H1 (cell line): ENCODE measurements around the gene PHKA2. TPM values are rescaled to one million over a fixed set of nuclear protein-coding genes. Genes with fewer than 3 reads are reported as not detected.

Source experiments
- CTCF ChIA-PET: fragments of 300-600 bp; sonication (Branson Sonifier 250); formaldehyde crosslinking; loops from one replicate; lab custom pipeline; 2021; ENCODE audit not compliant: partially characterized antibody; lab: Charles Lee
- POLR2A ChIA-PET: fragments of 300-600 bp; sonication (Branson Sonifier 250); formaldehyde crosslinking; loops from one replicate; lab custom pipeline; 2021; ENCODE audit warnings: inconsistent platforms; ENCODE audit not compliant: partially characterized antibody; lab: Charles Lee
- DNase-seq, 2 experiments: peaks; one replicate each; pipeline versions ENCODE4 v3.0.0 to v3.0.0-alpha.2; 2010 to 2022; ENCODE audit warnings: low spot score in 2 of 2, low read depth in 1 of 2, mixed read lengths in 1 of 2
- FAIRE-seq: peaks from 2 replicates; lab custom pipeline; 2011; peaks lifted over from hg19 to GRCh38; lab: Jason Lieb, UNC
- H2AFZ ChIP-seq: 2 replicates; pipeline ENCODE4 v1.8.1; 2012; ENCODE audit warnings: low read length, inconsistent platforms
- H2AK5ac ChIP-seq: 2 replicates; pipeline ENCODE4 v1.6.1; 2013; ENCODE audit warnings: low read depth, low read length
- H2BK120ac ChIP-seq: replicated peaks from 2 replicates; pipeline ENCODE3; 2013; ENCODE audit warnings: low read depth, low read length, inconsistent platforms
- H2BK12ac ChIP-seq: 2 replicates; pipeline ENCODE4 v1.6.1; 2013; ENCODE audit warnings: low read depth, low read length
- H2BK15ac ChIP-seq: 2 replicates; pipeline ENCODE4 v1.6.1; 2013; ENCODE audit warnings: low read length
- H2BK20ac ChIP-seq: 2 replicates; pipeline ENCODE4 v1.6.1; 2013; ENCODE audit warnings: low read length
- H2BK5ac ChIP-seq: 2 replicates; pipeline ENCODE4 v1.6.1; 2013; ENCODE audit warnings: low read depth, low read length
- H3K14ac ChIP-seq: 2 replicates; pipeline ENCODE4 v1.6.1; 2013; ENCODE audit warnings: inconsistent platforms; ENCODE audit not compliant: insufficient read length
- H3K18ac ChIP-seq: 2 replicates; pipeline ENCODE4 v1.6.1; 2013; ENCODE audit warnings: low read length; ENCODE audit errors: extremely low read depth
- H3K23ac ChIP-seq: 2 replicates; pipeline ENCODE4 v1.6.1; 2013; ENCODE audit warnings: inconsistent platforms; ENCODE audit not compliant: insufficient read length
- H3K23me2 ChIP-seq: 2 replicates; pipeline ENCODE4 v1.6.1; 2013; ENCODE audit warnings: low read depth, low read length
- H3K27ac ChIP-seq: 2 replicates; pipeline ENCODE4 v1.6.1; 2011; ENCODE audit warnings: low read depth, low read length, inconsistent platforms
- H3K27me3 ChIP-seq, 4 experiments: replicated peaks in 1 of 4; 1 replicate in 1 of 4; 2 replicates in 3 of 4; pipeline versions ENCODE4 v1.6.1 to v1.8.1; 2011 to 2013; ENCODE audit warnings: low read length in 3 of 4, mild to moderate bottlenecking in 3 of 4, inconsistent platforms in 2 of 4, mixed read lengths in 2 of 4, moderate library complexity in 1 of 4; ENCODE audit not compliant: control insufficient read depth in 3 of 4, insufficient read depth in 3 of 4; ENCODE audit errors: extremely low read depth in 1 of 4
- H3K36me3 ChIP-seq, 4 experiments: 2 replicates each; pipeline versions ENCODE4 v1.6.1 to v1.8.1; 2011 to 2013; ENCODE audit warnings: mild to moderate bottlenecking in 4 of 4, low read length in 3 of 4, moderate library complexity in 2 of 4, control low read depth in 1 of 4, inconsistent platforms in 1 of 4; ENCODE audit not compliant: insufficient read depth in 4 of 4, control insufficient read depth in 2 of 4
- H3K4ac ChIP-seq: replicated peaks from 2 replicates; pipeline ENCODE3; 2013; ENCODE audit warnings: low read length, low read depth, mixed read lengths, inconsistent platforms; ENCODE audit not compliant: insufficient read length
- H3K4me1 ChIP-seq, 4 experiments: replicated peaks in 1 of 4; 1 replicate in 1 of 4; 2 replicates in 3 of 4; pipeline versions ENCODE4 v1.6.1 to v1.8.1; 2011 to 2013; ENCODE audit warnings: low read length in 3 of 4, inconsistent platforms in 2 of 4, mixed read lengths in 1 of 4; ENCODE audit not compliant: insufficient read depth in 4 of 4, control insufficient read depth in 3 of 4
- H3K4me2 ChIP-seq, 2 experiments: 2 replicates each; pipeline versions ENCODE4 v1.6.1 to v1.8.1; 2011 to 2013; ENCODE audit warnings: low read depth in 2 of 2, low read length in 2 of 2, control low read depth in 1 of 2, inconsistent platforms in 1 of 2, mild to moderate bottlenecking in 1 of 2; ENCODE audit not compliant: insufficient read depth in 1 of 2
- H3K4me3 ChIP-seq, 4 experiments: fragments of 200-600, 300-600 bp in 1 of 4; sonication (generic), shearing (Covaris generic), sonication (Bioruptor Twin) in 1 of 4; 2 replicates each; pipeline versions ENCODE4 v1.5.1 to v1.8.1; 2011 to 2016; ENCODE audit warnings: low read length in 4 of 4, low read depth in 3 of 4, control low read depth in 2 of 4, inconsistent platforms in 2 of 4, mild to moderate bottlenecking in 2 of 4, mixed read lengths in 1 of 4, moderate library complexity in 1 of 4; ENCODE audit not compliant: insufficient read depth in 2 of 4; ENCODE audit errors: extremely low read depth in 1 of 4
- H3K56ac ChIP-seq: replicated peaks from 2 replicates; pipeline ENCODE3; 2013; ENCODE audit warnings: low read depth, mild to moderate bottlenecking, mixed read lengths, low read length, inconsistent platforms; ENCODE audit not compliant: insufficient read length
- H3K79me1 ChIP-seq: 2 replicates; pipeline ENCODE4 v1.6.1; 2013; ENCODE audit warnings: low read depth, low read length, control low read depth
- H3K79me2 ChIP-seq, 2 experiments: 2 replicates each; pipeline versions ENCODE4 v1.6.1 to v1.8.1; 2012 to 2013; ENCODE audit warnings: low read length in 2 of 2, mild to moderate bottlenecking in 2 of 2, inconsistent platforms in 1 of 2; ENCODE audit not compliant: insufficient read depth in 2 of 2, control insufficient read depth in 1 of 2
- H3K9ac ChIP-seq, 4 experiments: replicated peaks in 1 of 4; 1 replicate in 1 of 4; 2 replicates in 3 of 4; pipeline versions ENCODE4 v1.6.1 to v1.8.1; 2011 to 2013; ENCODE audit warnings: low read depth in 3 of 4, low read length in 3 of 4, control low read depth in 2 of 4, mild to moderate bottlenecking in 2 of 4, moderate library complexity in 2 of 4, inconsistent platforms in 1 of 4; ENCODE audit errors: extremely low read depth in 1 of 4
- H3K9me3 ChIP-seq, 2 experiments: 2 replicates each; pipeline versions ENCODE4 v1.6.1 to v1.8.1; 2012 to 2013; ENCODE audit warnings: mild to moderate bottlenecking in 2 of 2, moderate library complexity in 2 of 2, control low read depth in 1 of 2, inconsistent platforms in 1 of 2, low read depth in 1 of 2, low read length in 1 of 2, mixed read lengths in 1 of 2; ENCODE audit not compliant: insufficient read depth in 2 of 2
- H4K20me1 ChIP-seq, 2 experiments: replicated peaks in 1 of 2; 2 replicates each; pipeline versions ENCODE3 to v1.8.1; 2011 to 2013; ENCODE audit warnings: inconsistent platforms in 2 of 2, low read length in 2 of 2, mild to moderate bottlenecking in 1 of 2; ENCODE audit not compliant: insufficient read depth in 2 of 2, control insufficient read depth in 1 of 2
- H4K5ac ChIP-seq: 2 replicates; pipeline ENCODE4 v1.6.1; 2013; ENCODE audit warnings: low read length, low read depth, mixed read lengths, inconsistent platforms; ENCODE audit not compliant: insufficient read length
- H4K8ac ChIP-seq: 2 replicates; pipeline ENCODE4 v1.8.0; 2013; ENCODE audit warnings: mild to moderate bottlenecking, moderate library complexity, low read length, inconsistent platforms; ENCODE audit not compliant: insufficient read depth; ENCODE audit errors: extremely low read depth
- H4K91ac ChIP-seq: replicated peaks from 2 replicates; pipeline ENCODE3; 2013; ENCODE audit warnings: low read length, mixed read lengths, inconsistent platforms; ENCODE audit not compliant: insufficient read length
- CREB1 ChIP-seq: IDR thresholded peaks from 2 replicates; pipeline ENCODE4 v1.6.1; 2012; ENCODE audit warnings: inconsistent platforms
- EP300 ChIP-seq, 2 experiments: IDR thresholded peaks; 1 replicate in 1 of 2; 2 replicates in 1 of 2; pipeline ENCODE4 v1.6.1; 2011 to 2012; ENCODE audit warnings: low read depth in 2 of 2, low read length in 2 of 2, mild to moderate bottlenecking in 2 of 2, borderline replicate concordance in 1 of 2, inconsistent platforms in 1 of 2, moderate library complexity in 1 of 2
- GTF2F1 ChIP-seq: IDR thresholded peaks from 2 replicates; pipeline ENCODE4 v1.6.1; 2012; ENCODE audit warnings: low read depth, low read length, improper control_type of control experiment, borderline replicate concordance
- HDAC2 ChIP-seq, 2 experiments: fragments of 300-600 bp in 1 of 2; sonication (generic) in 1 of 2; IDR thresholded peaks; 2 replicates each; pipeline ENCODE4 v1.6.1; 2011 to 2012; ENCODE audit warnings: low read depth in 2 of 2, low read length in 2 of 2, mild to moderate bottlenecking in 2 of 2, moderate library complexity in 2 of 2, borderline replicate concordance in 1 of 2, inconsistent platforms in 1 of 2
- NRF1 ChIP-seq: IDR thresholded peaks from 2 replicates; pipeline ENCODE4 v1.6.1; 2011; ENCODE audit warnings: mild to moderate bottlenecking, low read depth, low read length, improper control_type of control experiment
- RFX5 ChIP-seq: IDR thresholded peaks from 2 replicates; pipeline ENCODE4 v1.6.1; 2011; ENCODE audit warnings: low read depth, low read length, improper control_type of control experiment, borderline replicate concordance
- SP4 ChIP-seq: IDR thresholded peaks from 2 replicates; pipeline ENCODE4 v1.6.1; 2012; ENCODE audit warnings: low read length, inconsistent platforms
- SUZ12 ChIP-seq: fragments of 200-600 bp; sonication (generic); IDR thresholded peaks from 2 replicates; pipeline ENCODE4 v1.6.1; 2012; ENCODE audit warnings: mild to moderate bottlenecking, inconsistent platforms, low read length, moderate library complexity, mixed read lengths
- ZNF274 ChIP-seq: IDR thresholded peaks from 2 replicates; pipeline ENCODE4 v1.7.0; 2012; ENCODE audit warnings: low read length, borderline replicate concordance; ENCODE audit errors: extremely low read depth
- WGBS, 2 experiments: shearing (Covaris generic) in 1 of 2; methylation state at CpG; one replicate each; pipeline versions ENCODE4 v1.1.6 to v1.1.7; 2013 to 2015; ENCODE audit warnings: low lambda C conversion rate in 2 of 2, mixed read lengths in 2 of 2, inconsistent platforms in 1 of 2, low coverage in 1 of 2, missing lambda C conversion rate in 1 of 2; ENCODE audit not compliant: insufficient replicate concordance in 2 of 2, insufficient coverage in 1 of 2, insufficient read length in 1 of 2; ENCODE audit errors: extremely low coverage in 1 of 2, missing lambda C conversion rate in 1 of 2; 5-methylcytosine and 5-hydroxymethylcytosine counted together
- polyA plus RNA-seq, 7 experiments: library from polyadenylated mRNA; depleted of rRNA in 3 of 7; stranded (reverse) in 5 of 7; unstranded in 2 of 7; fragments of >200 nt in 5 of 7; fragments of 200-250 nt in 2 of 7; gene quantifications; 1 replicate in 5 of 7; 2 replicates in 1 of 7; 4 replicates in 1 of 7; pipeline versions ENCODE4 v1.2.1 to v1.2.3, GENCODE V29; 2011 to 2013; ENCODE audit warnings: missing spikeins in 2 of 7, mixed read lengths in 2 of 7
- total RNA-seq: library from RNA; stranded (reverse); fragmentation: NEBNext Ultra II Directional; extraction: Animal tissue kit (Norgen Biotek cat#: 25700); gene quantifications from 2 replicates; pipeline ENCODE4 v1.2.1, GENCODE V29; 2021

PHKA2 gene
- total and polyA plus RNA-seq, 2 of the 8 experiments (the other 6 are each of a cell fraction or from before 2014, with no cell fraction given), result 28.1 to 35.8 TPM

DNA sequence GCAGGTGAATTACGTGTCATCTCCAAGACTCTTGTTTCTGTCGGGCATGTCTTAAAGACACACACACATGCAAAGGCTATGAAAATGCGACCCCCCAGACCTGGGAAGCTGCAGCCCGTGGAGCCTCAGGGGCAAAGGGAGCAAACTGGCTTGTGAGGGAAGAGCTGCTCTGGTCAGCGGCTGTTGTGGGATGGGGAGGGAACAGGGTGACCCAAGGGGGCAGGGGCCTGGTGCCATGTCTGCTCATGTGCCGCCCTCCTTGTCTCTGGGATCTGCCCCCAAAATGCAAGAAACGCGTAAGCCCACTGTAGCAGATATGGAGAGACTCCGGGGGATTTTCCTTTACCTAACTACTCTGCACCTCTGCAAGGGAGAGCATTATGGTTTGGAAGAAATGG, 92.4 kb downstream of the PHKA2 start:
- no peak overlapping the region for H3K4ac ChIP-seq
- H2BK20ac ChIP-seq, result no peak overlapping the region
- FAIRE-seq, result no peak
- H3K23ac ChIP-seq, result no peak overlapping the region
- no peaks in the 10 kb centered on the region for H3K79me1 ChIP-seq
- no peak overlapping the region for H3K56ac ChIP-seq
- no peak overlapping the region for H3K4me3 ChIP-seq
- WGBS, 2 experiments, result 95% methylated on average over 6 of the region's 9 CpGs; no CpG with 5 or more reads in 1 of the 2 experiments
- H4K20me1 ChIP-seq, result no peaks in the 10 kb centered on the region
- H4K5ac ChIP-seq, result no peak overlapping the region
- TF ChIP-seq RFX5 (no peak), SUZ12 (no peak), SP4 (no peak), EP300 (IDR thresholded peaks at IDR 0.05; ENCODE audit: borderline replicate concordance in 1 of 2, low read depth in 2 of 2, low read length in 2 of 2) (no peak), CREB1 (no peak), HDAC2 (IDR thresholded peaks at IDR 0.05; ENCODE audit: borderline replicate concordance in 1 of 2, low read depth in 2 of 2, low read length in 2 of 2) (no peak), GTF2F1 (no peak), NRF1 (no peak), ZNF274 (no peak)
- TF ChIP-seq, all 59 proteins: peak for 0
- H3K4me1 ChIP-seq, result peaks cover 0 to 3% (median 1%) of the 10 kb centered on the region in 4 experiments; a peak in 1 of 7 replicates
- no peak overlapping the region for H2AK5ac ChIP-seq
- no peaks in the 10 kb centered on the region for H3K79me2 ChIP-seq
- H3K27ac ChIP-seq, result no peak overlapping the region
- no peak overlapping the region for H2BK12ac ChIP-seq
- H2AFZ ChIP-seq, result no peak overlapping the region
- no peaks in the 10 kb centered on the region for H3K9me3 ChIP-seq
- H2BK15ac ChIP-seq, result no peak overlapping the region
- H3K9ac ChIP-seq, result no peak overlapping the region
- no peaks in the 10 kb centered on the region; a peak in 3 of 8 replicates for H3K36me3 ChIP-seq
- no peak for DNase-seq
- H2BK5ac ChIP-seq, result no peak overlapping the region
- H3K4me2 ChIP-seq, result no peak overlapping the region
- no peak overlapping the region for H4K8ac ChIP-seq
- ChIA-PET POLR2A (no interaction called here), CTCF (no interaction called here)
- H4K91ac ChIP-seq, result no peak overlapping the region
- H2BK120ac ChIP-seq, result no peak overlapping the region
- peaks cover 4% of the 10 kb centered on the region; the same call in 1 of the 2 replicates for H3K23me2 ChIP-seq
- H3K14ac ChIP-seq, result no peak overlapping the region
- no peaks in the 10 kb centered on the region; a peak in 1 of 7 replicates for H3K27me3 ChIP-seq
- H3K18ac ChIP-seq, result no peak overlapping the region
